ENCODE results near the gene PEX26. TPM values are rescaled to one million over a fixed set of nuclear protein-coding genes. Genes with fewer than 3 reads are reported as not detected.
A peak's percentile ranks its signal among the peaks of the same experiment; 100 is the strongest.

PEX26 gene
- total RNA-seq, 2 donors from 2014 or later: 36.8 to 63.7 TPM

DNA sequence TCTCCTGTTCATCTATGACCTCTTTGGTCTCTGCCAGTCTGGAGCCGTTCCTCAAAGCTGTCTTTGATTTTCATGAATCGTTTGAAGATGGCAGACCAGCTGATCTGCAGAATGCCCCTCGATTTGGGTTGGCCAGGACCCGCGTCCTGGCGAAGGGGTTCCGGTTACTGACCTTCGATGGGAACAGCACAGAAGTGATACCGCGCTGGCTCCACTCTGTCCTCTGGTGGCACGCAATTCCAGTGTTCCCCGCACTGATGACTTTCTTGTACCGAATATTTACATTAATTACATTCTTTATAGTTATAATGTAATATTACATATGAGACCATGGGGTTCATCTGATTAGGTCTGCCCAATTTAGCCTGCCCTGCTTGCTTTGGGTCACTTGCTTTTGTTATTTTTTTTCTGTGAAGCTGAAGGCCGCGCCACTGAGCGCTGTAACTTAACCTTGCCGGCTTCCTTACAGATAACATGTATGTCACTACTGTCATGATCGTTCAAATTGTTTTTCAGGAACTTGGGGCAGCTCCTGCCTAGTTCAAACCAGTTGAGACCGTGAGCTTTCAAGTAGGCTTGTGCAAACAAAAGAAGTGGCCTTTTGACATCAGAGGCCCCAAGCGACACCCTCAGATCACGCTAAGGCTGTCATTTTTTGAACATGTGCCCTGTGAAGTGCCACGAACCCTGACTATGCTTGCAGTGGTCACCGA, 68.0 kb downstream of the PEX26 start:
- no peaks in the 10 kb centered on the region for H3K9me3 Mint-ChIP-seq
- ATAC-seq: no peak

DNA sequence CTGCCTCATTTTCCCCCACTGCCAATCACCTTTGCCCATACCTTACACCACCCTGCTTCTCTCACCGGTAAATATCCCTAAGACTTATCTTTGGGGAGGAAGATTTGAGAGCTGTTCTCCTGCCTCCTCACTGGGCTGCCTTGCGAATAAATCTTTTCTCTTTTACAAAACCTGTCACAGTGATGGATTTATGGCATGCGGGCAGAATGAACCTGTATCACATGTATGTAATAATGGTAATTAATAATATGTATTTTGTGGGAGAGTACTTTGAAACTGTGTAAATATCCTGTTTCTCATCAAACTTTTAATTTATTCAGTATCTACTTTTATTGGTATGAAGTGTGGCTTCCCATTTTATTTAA, 68.6 kb downstream of the PEX26 start:
- DNase-seq (ENCODE audit: low spot score in 2 of 2) (no peak), ATAC-seq (no peak)
- H3K9me3 Mint-ChIP-seq: no peaks in the 10 kb centered on the region
- peaks cover 0 to 6% of the 10 kb centered on the region in 2 donors for H3K36me3 Mint-ChIP-seq
- no peak overlapping the region for H3K27ac Mint-ChIP-seq

More for the DNA sequence above, 68.0 kb downstream of the PEX26 start:
- no peak for DNase-seq (ENCODE audit: low spot score in 2 of 2)
- Mint-ChIP-seq H3K36me3 (peaks cover 0 to 5% of the 10 kb centered on the region in 2 donors), H3K27ac (no peak overlapping the region)

DNA sequence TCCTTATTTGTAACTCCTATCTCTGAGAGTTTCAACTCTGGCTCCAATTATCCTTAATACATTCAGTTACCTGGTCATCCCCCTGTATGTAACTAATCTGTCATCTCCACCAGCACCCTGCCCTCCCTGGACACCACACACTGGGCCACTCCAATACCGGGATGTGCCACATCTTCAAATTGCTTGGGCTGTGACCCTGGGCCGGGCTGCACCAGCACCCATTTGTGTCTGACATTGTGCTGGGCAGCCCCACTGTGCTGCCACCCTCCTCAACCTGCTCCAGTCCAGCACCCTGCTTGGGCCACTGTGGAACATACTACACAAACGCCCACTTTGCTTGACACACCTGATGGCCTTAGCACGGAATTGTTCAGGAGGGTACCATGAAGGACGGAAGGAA, 70.0 kb downstream of the PEX26 start:
- DNase-seq (ENCODE audit: low spot score in 2 of 2): no peak
- H3K36me3 Mint-ChIP-seq: peaks cover 0 to 5% of the 10 kb centered on the region in 2 donors
- no peak overlapping the region for H3K27ac Mint-ChIP-seq
- no peak for ATAC-seq
- no peaks in the 10 kb centered on the region for H3K9me3 Mint-ChIP-seq

DNA sequence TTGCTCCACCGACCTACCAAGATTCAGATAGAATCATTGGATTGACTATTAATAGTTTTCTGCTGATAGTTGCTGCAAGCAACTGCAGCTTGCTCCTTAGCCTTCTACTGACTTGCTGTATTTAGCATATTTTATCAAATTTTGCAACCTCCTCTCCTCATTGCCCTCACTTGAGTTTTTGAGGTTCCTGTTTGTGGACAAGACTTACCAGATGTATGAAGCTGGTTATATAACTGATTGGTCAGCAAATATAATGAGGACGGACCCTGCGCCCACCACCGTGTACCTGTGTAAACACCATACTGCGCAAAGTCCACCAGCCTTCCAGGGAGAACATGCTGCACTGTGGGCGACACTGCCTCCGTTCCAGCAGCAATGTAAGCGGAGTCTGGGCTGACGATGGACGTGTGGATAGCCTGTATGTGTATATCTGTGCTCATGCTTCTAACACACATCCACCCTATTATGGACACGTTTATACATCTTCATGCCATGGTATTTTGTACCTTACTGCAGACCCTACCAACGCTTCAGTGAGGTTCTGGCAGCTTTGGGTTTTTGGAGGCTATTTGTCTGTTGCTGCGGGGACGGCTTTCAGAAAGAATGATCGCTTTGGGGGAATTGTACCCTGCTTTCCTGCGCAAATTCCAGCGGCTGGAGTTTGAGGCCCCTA, 70.6 kb downstream of the PEX26 start:
- Mint-ChIP-seq H3K36me3 (peaks cover 0 to 5% of the 10 kb centered on the region in 2 donors), H3K9me3 (no peaks in the 10 kb centered on the region), H3K27ac (no peak overlapping the region)
- no peak for ATAC-seq
- no peak for DNase-seq (ENCODE audit: low spot score in 2 of 2)

DNA sequence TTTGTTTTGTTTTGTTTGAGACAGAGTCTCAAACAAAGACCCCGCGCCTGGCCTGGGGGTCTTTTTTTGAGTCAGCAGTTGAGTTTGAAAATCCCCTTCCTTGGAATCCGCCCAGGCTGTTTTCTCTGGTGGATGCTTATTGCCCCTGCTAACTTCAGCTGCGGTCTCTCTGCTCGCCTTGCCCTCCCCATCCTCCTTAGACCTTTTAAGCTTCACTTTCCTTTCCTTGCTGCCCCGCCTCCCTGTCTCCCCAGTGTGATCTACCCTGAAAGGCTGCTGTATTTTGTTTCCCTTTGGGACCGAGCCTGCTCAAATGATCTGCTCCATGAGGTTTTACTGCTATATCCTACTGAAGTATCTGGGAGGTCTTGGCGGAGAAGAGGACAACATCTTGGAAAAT, 74.7 kb downstream of the PEX26 start:
- no peak for DNase-seq (ENCODE audit: low spot score in 2 of 2)
- Mint-ChIP-seq H3K9me3 (no peaks in the 10 kb centered on the region), H3K27ac (peak overlapping the region; percentile 48 to 81), H3K36me3 (peaks cover 0 to 5% of the 10 kb centered on the region in 2 donors)
- no peak for ATAC-seq

DNA sequence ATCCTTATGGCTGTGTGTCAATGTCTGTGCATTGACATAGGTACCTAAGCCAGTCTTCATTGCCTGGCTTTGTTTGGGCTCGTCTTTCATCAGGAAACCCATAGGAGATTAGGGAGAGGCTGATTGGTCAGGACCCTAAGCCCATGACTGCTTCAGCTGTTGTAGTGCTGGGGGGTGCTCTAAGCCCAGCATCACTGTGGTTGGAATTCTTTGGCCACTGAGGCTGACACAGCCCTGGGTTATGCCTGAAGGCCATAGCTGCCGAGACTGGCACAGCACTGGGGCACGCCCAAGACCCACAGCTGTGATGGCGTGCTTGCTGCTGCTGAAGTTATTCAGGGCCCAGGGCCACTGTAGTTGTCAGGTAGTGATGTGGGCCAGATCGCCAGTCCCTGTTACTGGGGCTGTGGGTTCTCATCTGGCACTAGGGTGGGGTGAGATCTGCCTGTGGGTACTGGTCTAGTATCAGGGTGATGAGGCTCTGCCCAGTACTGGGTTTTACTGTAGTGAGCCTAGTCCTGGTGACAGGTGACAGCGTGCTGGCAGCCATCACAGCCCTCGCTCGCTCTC, 77.1 kb downstream of the PEX26 start:
- no peak for ATAC-seq
- DNase-seq (ENCODE audit: low spot score in 2 of 2): no peak
- Mint-ChIP-seq H3K9me3 (no peaks in the 10 kb centered on the region), H3K27ac (no peak overlapping the region), H3K36me3 (peaks cover 0 to 5% of the 10 kb centered on the region in 2 donors)

Other genes starting within 250 kb of the PEX26 start
- 10 to 100 TPM; 19.5 to 30.2 TPM for gene MICAL3, start 53.4 kb upstream of the PEX26 start, total RNA-seq
- 1 to 10 TPM; 1.1 to 1.6 TPM for gene TUBA8, start 32.8 kb downstream of the PEX26 start, total RNA-seq
- gene USP18, start 72.2 kb downstream of the PEX26 start, total RNA-seq: 10 to 100 TPM in 1 of 2 donors, 1 to 10 TPM in 1; 5.7 to 22.0 TPM